Measurements from ENCODE around the gene MYO3B.

MYO3B gene

DNA sequence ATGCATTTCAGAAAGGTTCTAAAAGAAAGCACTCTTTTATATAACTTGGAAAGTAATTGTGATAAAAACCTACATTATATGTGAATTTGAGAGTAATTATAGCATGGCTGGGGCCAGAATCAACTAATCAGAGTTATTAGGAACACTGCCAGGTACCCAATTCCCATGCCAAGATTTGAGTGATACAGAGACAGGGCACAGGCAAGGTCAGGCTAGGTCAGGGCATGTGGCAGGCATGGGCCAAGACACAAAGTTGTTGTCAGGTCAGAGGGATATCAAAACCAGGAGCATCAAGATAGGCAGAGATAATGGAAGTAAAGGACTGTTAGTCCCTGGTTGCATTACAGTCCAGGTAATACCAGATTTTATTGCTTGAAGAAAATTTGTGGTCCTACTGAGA is 87.4 kb downstream of the MYO3B start:
- no peak overlapping the region for H2AFZ ChIP-seq (ENCODE audit: insufficient read depth, low read length, poor library complexity)
- no peaks in the 10 kb centered on the region for H3K27me3 ChIP-seq (ENCODE audit: insufficient read depth, low read length)
- H2BK12ac ChIP-seq (ENCODE audit: low read length) = no peak overlapping the region
- no peak for DNase-seq
- no peaks in the 10 kb centered on the region for H3K4me1 ChIP-seq (ENCODE audit: control insufficient read depth in 1 of 2, insufficient read depth in 2 of 2, low read length in 2 of 2)
- no peak overlapping the region for H4K91ac ChIP-seq (ENCODE audit: low read depth, low read length)
- H3K4me3 ChIP-seq (ENCODE audit: low read depth, low read length) = no peak overlapping the region
- no peak overlapping the region for H4K8ac ChIP-seq (ENCODE audit: low read depth, low read length)
- no peak overlapping the region for H2BK5ac ChIP-seq (ENCODE audit: low read depth, low read length, poor library complexity)
- H3K4me2 ChIP-seq (ENCODE audit: low read length) = no peak overlapping the region
- no peak overlapping the region for H3K27ac ChIP-seq (ENCODE audit: low read depth, low read length)
- no peak overlapping the region for H3K9ac ChIP-seq (ENCODE audit: low read length)
- H2AK5ac ChIP-seq (ENCODE audit: low read length) = no peak overlapping the region
- no peaks in the 10 kb centered on the region for H3K79me2 ChIP-seq (ENCODE audit: control insufficient read depth, insufficient read depth, low read length, poor library complexity)
- no peak overlapping the region for H3K14ac ChIP-seq (ENCODE audit: low read length)
- no peak overlapping the region for H4K12ac ChIP-seq (ENCODE audit: low read depth, low read length)
- no peak overlapping the region for H3K23ac ChIP-seq (ENCODE audit: low read length)
- H2BK120ac ChIP-seq (ENCODE audit: insufficient read depth, low read length, poor library complexity) = no peak overlapping the region
- H3K36me3 ChIP-seq (ENCODE audit: control insufficient read depth in 1 of 2, insufficient read depth in 2 of 2, low read length in 2 of 2) = no peaks in the 10 kb centered on the region
- H3K79me1 ChIP-seq (ENCODE audit: low read length) = no peaks in the 10 kb centered on the region
- H3K4ac ChIP-seq (ENCODE audit: low read depth, low read length) = no peak overlapping the region
- H3K9me3 ChIP-seq (ENCODE audit: insufficient read depth, low read depth, low read length) = peaks cover 2% of the 10 kb centered on the region
- H3K18ac ChIP-seq (ENCODE audit: low read length) = no peak overlapping the region

GRCh38 chr2:170266358-170266757 is 88.4 kb downstream of the MYO3B start:
- H3K4me1 ChIP-seq (ENCODE audit: control insufficient read depth in 1 of 2, insufficient read depth in 2 of 2, low read length in 2 of 2) = no peaks in the 10 kb centered on the region

DNA sequence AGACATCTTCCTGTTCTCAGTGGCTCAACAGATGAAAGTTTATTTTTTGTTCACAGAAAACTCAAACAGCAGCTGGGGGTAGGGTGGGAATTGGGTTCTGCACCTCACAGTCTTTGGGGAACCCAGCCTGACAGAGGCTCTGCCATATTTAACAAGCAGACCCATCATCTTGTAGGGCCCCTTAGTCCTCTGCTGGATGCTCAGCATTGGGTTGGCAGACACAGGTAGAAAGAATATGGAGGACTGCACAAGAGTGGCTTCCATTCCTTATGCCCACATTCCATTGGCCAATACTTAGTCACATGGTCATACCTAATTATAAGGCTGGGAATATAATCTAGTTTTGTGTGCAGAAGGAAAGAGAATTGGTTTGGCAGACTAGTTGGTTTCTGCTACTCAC is 89.1 kb downstream of the MYO3B start:
- Histone ChIP-seq H3K4ac (ENCODE audit: low read depth, low read length) (no peak overlapping the region), H4K12ac (ENCODE audit: low read depth, low read length) (no peak overlapping the region), H3K18ac (ENCODE audit: low read length) (no peak overlapping the region), H3K79me1 (ENCODE audit: low read length) (no peaks in the 10 kb centered on the region), H2AK5ac (ENCODE audit: low read length) (no peak overlapping the region), H3K9me3 (ENCODE audit: insufficient read depth, low read depth, low read length) (peaks cover 2% of the 10 kb centered on the region), H3K36me3 (ENCODE audit: control insufficient read depth in 1 of 2, insufficient read depth in 2 of 2, low read length in 2 of 2) (no peaks in the 10 kb centered on the region), H4K91ac (ENCODE audit: low read depth, low read length) (no peak overlapping the region), H3K4me2 (ENCODE audit: low read length) (no peak overlapping the region), H3K4me3 (ENCODE audit: low read depth, low read length) (no peak overlapping the region), H4K8ac (ENCODE audit: low read depth, low read length) (no peak overlapping the region), H3K27me3 (ENCODE audit: insufficient read depth, low read length) (no peaks in the 10 kb centered on the region), H2AFZ (ENCODE audit: insufficient read depth, low read length, poor library complexity) (no peak overlapping the region), H2BK120ac (ENCODE audit: insufficient read depth, low read length, poor library complexity) (no peak overlapping the region), H2BK5ac (ENCODE audit: low read depth, low read length, poor library complexity) (no peak overlapping the region), H3K23ac (ENCODE audit: low read length) (no peak overlapping the region), H3K4me1 (ENCODE audit: control insufficient read depth in 1 of 2, insufficient read depth in 2 of 2, low read length in 2 of 2) (no peaks in the 10 kb centered on the region), H2BK12ac (ENCODE audit: low read length) (no peak overlapping the region), H3K79me2 (ENCODE audit: control insufficient read depth, insufficient read depth, low read length, poor library complexity) (no peaks in the 10 kb centered on the region), H3K27ac (ENCODE audit: low read depth, low read length) (no peak overlapping the region), H3K14ac (ENCODE audit: low read length) (no peak overlapping the region), H3K9ac (ENCODE audit: low read length) (no peak overlapping the region)
- DNase-seq = no peak

More at GRCh38 chr2:170266358-170266757, 88.4 kb downstream of the MYO3B start:
- H2AK5ac ChIP-seq (ENCODE audit: low read length) = no peak overlapping the region
- no CpG with 5 or more reads among the region's 1 CpG for WGBS (ENCODE audit: extremely low coverage, insufficient coverage, insufficient read length)
- H4K12ac ChIP-seq (ENCODE audit: low read depth, low read length) = no peak overlapping the region
- H3K79me2 ChIP-seq (ENCODE audit: control insufficient read depth, insufficient read depth, low read length, poor library complexity) = no peaks in the 10 kb centered on the region
- no peak overlapping the region for H3K27ac ChIP-seq (ENCODE audit: low read depth, low read length)
- H3K23ac ChIP-seq (ENCODE audit: low read length) = no peak overlapping the region
- no peaks in the 10 kb centered on the region for H3K27me3 ChIP-seq (ENCODE audit: insufficient read depth, low read length)
- no peak overlapping the region for H3K14ac ChIP-seq (ENCODE audit: low read length)
- no peak overlapping the region for H3K18ac ChIP-seq (ENCODE audit: low read length)
- H2BK12ac ChIP-seq (ENCODE audit: low read length) = no peak overlapping the region
- H3K79me1 ChIP-seq (ENCODE audit: low read length) = no peaks in the 10 kb centered on the region
- no peak overlapping the region for H4K91ac ChIP-seq (ENCODE audit: low read depth, low read length)
- no peak overlapping the region for H3K9ac ChIP-seq (ENCODE audit: low read length)
- peaks cover 2% of the 10 kb centered on the region for H3K9me3 ChIP-seq (ENCODE audit: insufficient read depth, low read depth, low read length)
- no peak overlapping the region for H3K4ac ChIP-seq (ENCODE audit: low read depth, low read length)
- no peak overlapping the region for H2BK5ac ChIP-seq (ENCODE audit: low read depth, low read length, poor library complexity)
- H4K8ac ChIP-seq (ENCODE audit: low read depth, low read length) = no peak overlapping the region
- H3K4me2 ChIP-seq (ENCODE audit: low read length) = no peak overlapping the region
- H3K4me3 ChIP-seq (ENCODE audit: low read depth, low read length) = no peak overlapping the region
- no peaks in the 10 kb centered on the region for H3K36me3 ChIP-seq (ENCODE audit: control insufficient read depth in 1 of 2, insufficient read depth in 2 of 2, low read length in 2 of 2)
- no peak for DNase-seq
- no peak overlapping the region for H2BK120ac ChIP-seq (ENCODE audit: insufficient read depth, low read length, poor library complexity)
- H2AFZ ChIP-seq (ENCODE audit: insufficient read depth, low read length, poor library complexity) = no peak overlapping the region

GRCh38 chr2:170270278-170270864 is 92.4 kb downstream of the MYO3B start:
- H3K4me3 ChIP-seq (ENCODE audit: low read depth, low read length) = no peak overlapping the region
- H4K12ac ChIP-seq (ENCODE audit: low read depth, low read length) = no peak overlapping the region
- no peak overlapping the region for H2AK5ac ChIP-seq (ENCODE audit: low read length)
- H3K4me2 ChIP-seq (ENCODE audit: low read length) = no peak overlapping the region
- no peaks in the 10 kb centered on the region for H3K79me1 ChIP-seq (ENCODE audit: low read length)
- no peaks in the 10 kb centered on the region for H3K27me3 ChIP-seq (ENCODE audit: insufficient read depth, low read length)
- H2BK120ac ChIP-seq (ENCODE audit: insufficient read depth, low read length, poor library complexity) = no peak overlapping the region
- H2BK5ac ChIP-seq (ENCODE audit: low read depth, low read length, poor library complexity) = no peak overlapping the region
- no peak overlapping the region for H3K18ac ChIP-seq (ENCODE audit: low read length)
- WGBS (ENCODE audit: extremely low coverage, insufficient coverage, insufficient read length) = no CpG with 5 or more reads among the region's 6 CpGs
- H4K8ac ChIP-seq (ENCODE audit: low read depth, low read length) = no peak overlapping the region
- no peak overlapping the region for H2BK12ac ChIP-seq (ENCODE audit: low read length)
- H3K36me3 ChIP-seq (ENCODE audit: control insufficient read depth in 1 of 2, insufficient read depth in 2 of 2, low read length in 2 of 2) = no peaks in the 10 kb centered on the region
- H4K91ac ChIP-seq (ENCODE audit: low read depth, low read length) = no peak overlapping the region
- no peak overlapping the region for H3K23ac ChIP-seq (ENCODE audit: low read length)
- H3K9me3 ChIP-seq (ENCODE audit: insufficient read depth, low read depth, low read length) = no peaks in the 10 kb centered on the region
- H3K4ac ChIP-seq (ENCODE audit: low read depth, low read length) = no peak overlapping the region
- no peak overlapping the region for H3K27ac ChIP-seq (ENCODE audit: low read depth, low read length)
- no peaks in the 10 kb centered on the region for H3K79me2 ChIP-seq (ENCODE audit: control insufficient read depth, insufficient read depth, low read length, poor library complexity)
- no peak overlapping the region for H2AFZ ChIP-seq (ENCODE audit: insufficient read depth, low read length, poor library complexity)
- H3K9ac ChIP-seq (ENCODE audit: low read length) = no peak overlapping the region
- no peaks in the 10 kb centered on the region for H3K4me1 ChIP-seq (ENCODE audit: control insufficient read depth in 1 of 2, insufficient read depth in 2 of 2, low read length in 2 of 2)
- H3K14ac ChIP-seq (ENCODE audit: low read length) = no peak overlapping the region
- no peak for DNase-seq

All from trophoblast cell (in vitro differentiated cells and primary cell).